CD4-positive, alpha-beta T cell treated with Interleukin-15 for 1 hour (primary cell): ENCODE results near the gene LDHD.

ENCODE experiments used
- DNase-seq: peaks from one replicate; pipeline ENCODE4 v3.0.0-alpha.2; 2020

Gene LDHD

GRCh38 chr16:75114179-75114945, 2.2 kb downstream of the LDHD start:
- DNase-seq = no peak

- no peak for DNase-seq
Observed at GRCh38 chr16:75113541-75114121, 2.9 kb downstream of the LDHD start.

- no peak for DNase-seq
Observed at GRCh38 chr16:75112734-75113491, 3.7 kb downstream of the LDHD start.

- DNase-seq = no peak
Observed at GRCh38 chr16:75111961-75112733, 4.4 kb downstream of the LDHD start.

- DNase-seq = no peak
Observed at GRCh38 chr16:75111514-75111940, 5.1 kb downstream of the LDHD start.

- DNase-seq = peak; percentile 82
Observed at GRCh38 chr16:75110637-75111513, 5.7 kb downstream of the LDHD start.

- no peak for DNase-seq
Observed at GRCh38 chr16:75109732-75110243, 6.8 kb downstream of the LDHD start.

GRCh38 chr16:75108792-75109731, 7.5 kb downstream of the LDHD start:
- DNase-seq = peak; percentile 62

GRCh38 chr16:75107505-75107904, 9.1 kb downstream of the LDHD start:
- DNase-seq = no peak

- no peak for DNase-seq
Observed at GRCh38 chr16:75106351-75107274, 10.0 kb downstream of the LDHD start.

GRCh38 chr16:75105306-75106061, 11.1 kb downstream of the LDHD start:
- DNase-seq = peak; percentile 44

- no peak for DNase-seq
Observed at GRCh38 chr16:75104836-75105235, 11.7 kb downstream of the LDHD start.

GRCh38 chr16:75103994-75104393, 12.6 kb downstream of the LDHD start:
- DNase-seq = no peak

- no peak for DNase-seq
Observed at GRCh38 chr16:75102595-75102994, 14.0 kb downstream of the LDHD start.

- DNase-seq = no peak
Observed at GRCh38 chr16:75101635-75102034, 14.9 kb downstream of the LDHD start.

GRCh38 chr16:75100603-75100990, 16.0 kb downstream of the LDHD start:
- DNase-seq = no peak

GRCh38 chr16:75099738-75100602, 16.6 kb downstream of the LDHD start:
- peak; percentile 40 for DNase-seq
